ENCODE results near the gene HOXC12. TPM values are rescaled to one million over a fixed set of nuclear protein-coding genes. Genes with fewer than 3 reads are reported as not detected.

The HOXC12 gene
- total RNA-seq, 1 donor from 2014 or later: not detected

DNA sequence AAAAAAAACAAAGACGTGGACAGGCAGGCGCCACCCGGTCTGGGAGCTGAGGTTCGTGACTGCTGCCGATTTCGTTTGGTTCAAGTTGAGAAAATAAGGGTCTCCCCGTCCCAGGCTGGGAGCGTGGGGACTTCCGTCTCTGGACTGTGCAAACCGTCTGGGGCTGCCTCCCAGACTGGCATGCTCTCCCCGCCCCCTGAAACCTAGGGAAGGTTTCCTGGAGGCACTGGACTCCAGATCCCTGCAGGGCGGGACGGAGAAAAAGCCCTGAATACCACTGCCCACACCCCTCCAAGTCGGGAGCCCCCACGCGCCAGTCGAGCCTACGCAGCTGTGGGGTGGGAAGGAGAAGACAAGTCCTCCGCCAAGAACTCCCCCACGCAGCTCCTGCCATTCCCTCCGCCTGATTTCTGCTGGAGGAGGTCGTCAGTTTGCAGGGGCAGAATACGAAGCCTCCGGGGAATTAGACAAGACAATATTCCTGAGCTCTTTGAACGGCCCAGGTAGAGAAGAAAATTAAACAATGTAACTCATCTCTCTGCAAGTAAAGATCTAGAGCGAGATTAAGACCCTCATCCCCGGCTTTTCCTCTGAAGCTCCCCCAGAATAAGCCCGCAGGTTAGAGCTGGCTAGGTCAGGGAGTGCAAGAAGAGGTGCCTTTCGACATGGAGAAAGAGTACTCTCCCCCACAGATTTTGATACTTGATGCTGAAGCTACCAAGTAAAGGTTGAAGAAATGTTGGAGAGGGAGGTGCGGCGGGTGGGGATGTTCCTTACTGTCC, 26.5 kb upstream of the HOXC12 start:
- no peak overlapping the region for H3K4me3 ChIP-seq
- H3K27ac ChIP-seq: no peak overlapping the region
- DNase-seq: no peak
- H3K36me3 ChIP-seq: no peaks in the 10 kb centered on the region
- H3K4me1 ChIP-seq: no peaks in the 10 kb centered on the region
- peaks cover 100% of the 10 kb centered on the region for H3K27me3 ChIP-seq (ENCODE audit: low read depth)
- TF ChIP-seq, protein P1, sequence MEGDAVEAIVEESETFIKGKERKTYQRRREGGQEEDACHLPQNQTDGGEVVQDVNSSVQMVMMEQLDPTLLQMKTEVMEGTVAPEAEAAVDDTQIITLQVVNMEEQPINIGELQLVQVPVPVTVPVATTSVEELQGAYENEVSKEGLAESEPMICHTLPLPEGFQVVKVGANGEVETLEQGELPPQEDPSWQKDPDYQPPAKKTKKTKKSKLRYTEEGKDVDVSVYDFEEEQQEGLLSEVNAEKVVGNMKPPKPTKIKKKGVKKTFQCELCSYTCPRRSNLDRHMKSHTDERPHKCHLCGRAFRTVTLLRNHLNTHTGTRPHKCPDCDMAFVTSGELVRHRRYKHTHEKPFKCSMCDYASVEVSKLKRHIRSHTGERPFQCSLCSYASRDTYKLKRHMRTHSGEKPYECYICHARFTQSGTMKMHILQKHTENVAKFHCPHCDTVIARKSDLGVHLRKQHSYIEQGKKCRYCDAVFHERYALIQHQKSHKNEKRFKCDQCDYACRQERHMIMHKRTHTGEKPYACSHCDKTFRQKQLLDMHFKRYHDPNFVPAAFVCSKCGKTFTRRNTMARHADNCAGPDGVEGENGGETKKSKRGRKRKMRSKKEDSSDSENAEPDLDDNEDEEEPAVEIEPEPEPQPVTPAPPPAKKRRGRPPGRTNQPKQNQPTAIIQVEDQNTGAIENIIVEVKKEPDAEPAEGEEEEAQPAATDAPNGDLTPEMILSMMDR (IDR thresholded peaks at IDR 0.05): no peak
- no peaks in the 10 kb centered on the region for H3K9me3 ChIP-seq
- no peak for ATAC-seq
- intact Hi-C loops (cut with DNase I): no loop called here

DNA sequence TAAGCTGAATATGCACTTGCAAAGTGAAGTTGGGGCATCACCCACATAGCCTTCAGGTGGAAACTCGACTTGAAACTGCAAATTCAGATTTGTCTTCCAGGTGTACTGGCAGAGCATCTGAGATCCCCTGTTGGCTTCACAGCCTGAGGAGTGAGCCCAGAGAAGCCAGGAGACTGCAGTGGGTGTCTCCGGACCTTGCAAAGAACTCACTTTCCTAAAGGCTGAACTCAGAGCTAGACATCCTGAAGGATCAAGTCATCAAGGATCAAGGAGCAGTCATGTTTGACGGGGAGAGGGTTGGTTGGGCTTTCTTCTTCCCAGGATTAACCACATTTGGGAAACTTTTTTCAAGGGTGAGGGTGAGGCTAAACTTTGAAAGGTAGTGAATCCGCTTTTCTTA, 25.2 kb upstream of the HOXC12 start:
- TF ChIP-seq, protein P1 (IDR thresholded peaks at IDR 0.05): no peak
- H3K27me3 ChIP-seq (ENCODE audit: low read depth): peaks cover 100% of the 10 kb centered on the region
- ATAC-seq: no peak
- H3K9me3 ChIP-seq: no peaks in the 10 kb centered on the region
- no peak overlapping the region for H3K27ac ChIP-seq
- intact Hi-C loops (cut with DNase I): no loop called here
- H3K4me1 ChIP-seq: no peaks in the 10 kb centered on the region
- no peak for DNase-seq
- H3K4me3 ChIP-seq: no peak overlapping the region
- H3K36me3 ChIP-seq: no peaks in the 10 kb centered on the region

DNA sequence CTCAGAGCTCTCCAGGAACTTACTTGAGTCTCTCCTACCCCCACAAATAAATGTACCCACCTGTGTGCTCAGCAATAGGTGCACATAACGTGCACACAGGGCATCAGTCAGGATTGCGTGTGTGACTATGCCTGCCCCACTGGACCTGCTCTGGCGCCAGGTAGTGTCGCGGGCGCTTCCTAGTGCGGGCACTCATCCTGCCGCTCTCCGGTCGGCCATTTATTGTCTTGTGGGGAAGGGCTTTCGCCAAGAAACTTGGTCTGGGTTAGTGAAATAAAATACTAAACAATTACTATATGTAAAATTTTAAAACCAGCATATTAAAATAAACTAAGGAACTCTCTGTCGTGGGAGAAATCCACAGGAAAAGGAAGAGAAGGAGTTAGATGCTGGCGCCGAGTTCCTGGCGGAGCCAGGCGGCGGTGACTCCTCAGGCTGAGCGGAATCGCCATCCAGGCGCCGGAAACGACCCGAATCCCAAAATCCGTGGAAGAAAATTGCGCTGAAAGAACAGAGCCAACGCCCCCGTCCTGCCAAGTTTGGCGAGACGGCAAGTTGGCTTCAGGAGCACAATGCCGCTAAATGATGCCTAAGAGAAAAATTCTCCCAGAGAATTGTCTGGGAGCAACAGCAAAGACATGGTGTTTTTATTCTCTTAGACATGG, 24.0 kb upstream of the HOXC12 start:
- H3K4me1 ChIP-seq: no peaks in the 10 kb centered on the region
- H3K4me3 ChIP-seq: no peak overlapping the region
- TF ChIP-seq, protein P1 (IDR thresholded peaks at IDR 0.05): no peak
- DNase-seq: no peak
- ATAC-seq: no peak
- intact Hi-C loops (cut with DNase I): no loop called here
- no peak overlapping the region for H3K27ac ChIP-seq
- H3K36me3 ChIP-seq: no peaks in the 10 kb centered on the region
- no peaks in the 10 kb centered on the region for H3K9me3 ChIP-seq
- peaks cover 100% of the 10 kb centered on the region for H3K27me3 ChIP-seq (ENCODE audit: low read depth)

DNA sequence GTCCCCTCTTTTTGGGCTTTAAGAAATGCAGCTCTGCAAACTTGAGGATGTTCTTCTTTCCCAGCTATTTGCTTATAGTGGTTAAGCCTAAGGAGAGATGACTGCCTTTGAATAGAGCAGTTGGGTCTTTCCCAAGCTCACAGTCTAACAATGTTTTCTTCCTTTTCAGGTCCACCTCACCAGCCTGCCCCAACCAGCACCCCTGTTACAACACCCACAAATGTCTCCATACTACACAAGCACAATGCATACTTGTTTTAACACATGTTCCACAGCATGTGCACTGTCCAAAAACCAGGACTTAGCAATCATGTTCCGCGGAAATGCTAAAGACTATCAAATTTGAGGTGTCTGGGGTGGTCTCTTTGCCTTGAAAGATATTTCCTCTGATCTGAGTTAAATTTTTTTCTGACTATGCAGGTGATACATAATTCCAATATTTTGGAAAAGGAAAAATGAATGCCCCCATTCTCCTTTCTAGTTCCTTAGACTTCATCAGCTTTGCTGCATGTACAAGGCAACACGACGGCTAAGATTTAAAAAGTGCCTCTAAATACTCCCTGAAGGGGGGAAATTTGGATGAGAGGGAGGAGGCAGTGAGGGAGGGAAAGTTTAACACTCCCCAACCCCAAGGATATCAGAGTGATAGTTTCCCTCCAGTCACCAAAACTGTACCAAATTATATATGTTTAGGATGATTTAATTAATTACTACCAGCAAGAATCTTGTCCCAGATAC, 22.7 kb upstream of the HOXC12 start:
- TF ChIP-seq, protein P1 (IDR thresholded peaks at IDR 0.05): no peak
- Histone ChIP-seq H3K4me1 (no peaks in the 10 kb centered on the region), H3K4me3 (no peak overlapping the region), H3K27me3 (ENCODE audit: low read depth) (peaks cover 100% of the 10 kb centered on the region), H3K9me3 (no peaks in the 10 kb centered on the region), H3K36me3 (no peaks in the 10 kb centered on the region), H3K27ac (no peak overlapping the region)
- intact Hi-C loops (cut with DNase I): no loop called here
- ATAC-seq: no peak
- DNase-seq: no peak

DNA sequence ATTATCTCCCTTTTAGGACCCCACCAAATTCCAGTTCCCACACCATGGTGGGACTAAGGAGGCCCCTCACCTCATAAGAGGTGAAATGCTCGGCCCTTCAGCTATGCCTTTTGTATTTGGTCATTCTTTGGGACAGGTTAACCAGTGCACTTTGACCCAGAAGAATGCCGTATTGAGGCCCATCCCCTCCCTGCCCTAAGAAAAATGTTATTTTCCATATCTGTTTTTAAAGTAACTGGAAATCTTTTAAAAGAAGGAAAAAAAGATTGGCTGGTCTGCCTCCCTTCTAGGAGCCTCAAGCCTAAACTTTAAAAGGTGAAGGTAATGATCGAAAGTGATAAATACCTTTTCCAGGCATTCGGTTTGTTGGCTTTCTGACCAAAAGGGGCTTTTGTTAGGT, 21.8 kb upstream of the HOXC12 start:
- TF ChIP-seq, protein P1 (IDR thresholded peaks at IDR 0.05): no peak
- no peak overlapping the region for H3K4me3 ChIP-seq
- peaks cover 100% of the 10 kb centered on the region for H3K27me3 ChIP-seq (ENCODE audit: low read depth)
- no peaks in the 10 kb centered on the region for H3K36me3 ChIP-seq
- no peaks in the 10 kb centered on the region for H3K4me1 ChIP-seq
- DNase-seq: no peak
- H3K27ac ChIP-seq: no peak overlapping the region
- no peak for ATAC-seq
- H3K9me3 ChIP-seq: no peaks in the 10 kb centered on the region
- intact Hi-C loops (cut with DNase I): no loop called here
